HEK293 (cell line): ENCODE results near the gene UBXN1.
A peak's percentile ranks its signal among the peaks of the same experiment; 100 is the strongest.

Experiments used
- CTCF ChIA-PET: fragments of 350-600 bp; formaldehyde crosslinking; extraction: SDS; loops from one replicate; lab custom pipeline; 2021; ENCODE audit warnings: antibody characterized with exemption; lab: Yijun Ruan, JAX
- POLR2A ChIA-PET: fragments of 300-600 bp; formaldehyde crosslinking; extraction: SDS; loops from one replicate; lab custom pipeline; 2020; ENCODE audit warnings: antibody characterized with exemption, inconsistent platforms; lab: Yijun Ruan, JAX
- H3K27ac ChIP-seq: fragments of 200-500 bp; sonication (Bioruptor generic); 2 replicates; pipeline ENCODE4 v1.5.1; 2014; ENCODE audit warnings: low read depth, low read length, control low read depth, inconsistent platforms; ENCODE audit errors: extremely low read depth
- H3K36me3 ChIP-seq, 2 experiments: fragments of 200-500 bp in 1 of 2; sonication (Bioruptor generic) in 1 of 2; 1 replicate in 1 of 2; 2 replicates in 1 of 2; pipeline ENCODE4 v1.5.1; 2014 to 2017; ENCODE audit warnings: inconsistent platforms in 2 of 2, low read length in 2 of 2; ENCODE audit not compliant: control insufficient read depth in 2 of 2, insufficient read depth in 1 of 2
- H3K4me1 ChIP-seq: fragments of 200-500 bp; sonication (Bioruptor generic); 2 replicates; pipeline ENCODE4 v1.5.1; 2014; ENCODE audit warnings: mild to moderate bottlenecking, low read length, inconsistent platforms; ENCODE audit not compliant: control insufficient read depth, insufficient read depth
- H3K4me3 ChIP-seq: 2 replicates; pipeline ENCODE4 v1.5.1; 2011; ENCODE audit warnings: low read depth, mild to moderate bottlenecking, control low read depth, low read length, moderate library complexity
- H3K9me3 ChIP-seq: fragments of 200-500 bp; sonication (Bioruptor generic); 2 replicates; pipeline ENCODE4 v1.5.1; 2014; ENCODE audit warnings: low read depth, low read length, inconsistent platforms; ENCODE audit not compliant: control insufficient read depth, insufficient read depth
- GLIS1 ChIP-seq: fragments of 450-650 bp; formaldehyde crosslinking; IDR thresholded peaks from 2 replicates; pipeline ENCODE4 v1.5.1; 2016; ENCODE audit warnings: missing biosample characterization, missing genetic modification characterization
- KLF10 ChIP-seq: fragments of 450-650 bp; IDR thresholded peaks from 2 replicates; pipeline ENCODE4 v1.5.1; 2018; ENCODE audit warnings: missing biosample characterization, mild to moderate bottlenecking, missing genetic modification characterization
- MEIS1 ChIP-seq: sonication (generic); formaldehyde crosslinking; IDR thresholded peaks from 2 replicates; pipeline ENCODE4 v1.8.1; 2022; ENCODE audit warnings: missing genetic modification reagents, mild to moderate bottlenecking, borderline replicate concordance
- OVOL3 ChIP-seq: fragments of 450-650 bp; formaldehyde crosslinking; IDR thresholded peaks from 2 replicates; pipeline ENCODE4 v1.5.1; 2016; ENCODE audit warnings: missing biosample characterization, missing genetic modification characterization
- REPIN1 ChIP-seq: fragments of 450-650 bp; formaldehyde crosslinking; IDR thresholded peaks from 2 replicates; pipeline ENCODE4 v1.5.1; 2017; ENCODE audit warnings: missing biosample characterization, missing genetic modification characterization, low read depth
- SCRT1 ChIP-seq: fragments of 450-650 bp; formaldehyde crosslinking; IDR thresholded peaks from 2 replicates; pipeline ENCODE4 v1.5.1; 2016; ENCODE audit warnings: missing biosample characterization, missing genetic modification characterization, borderline replicate concordance
- SP3 ChIP-seq: fragments of 450-650 bp; formaldehyde crosslinking; IDR thresholded peaks from 2 replicates; pipeline ENCODE4 v1.5.1; 2016; ENCODE audit warnings: missing biosample characterization, missing genetic modification characterization
- ZBTB21 ChIP-seq: fragments of 450-650 bp; formaldehyde crosslinking; IDR thresholded peaks from 2 replicates; pipeline ENCODE4 v1.5.1; 2017; ENCODE audit warnings: missing biosample characterization, missing genetic modification characterization
- ZFP69B ChIP-seq: fragments of 450-650 bp; formaldehyde crosslinking; IDR thresholded peaks from 2 replicates; pipeline ENCODE4 v1.5.1; 2016; ENCODE audit warnings: missing biosample characterization, missing genetic modification characterization
- ZNF112 ChIP-seq: fragments of 450-650 bp; formaldehyde crosslinking; IDR thresholded peaks from 2 replicates; pipeline ENCODE4 v1.5.0; 2017; ENCODE audit warnings: missing biosample characterization, missing genetic modification characterization
- ZNF133 ChIP-seq: fragments of 450-650 bp; formaldehyde crosslinking; IDR thresholded peaks from 2 replicates; pipeline ENCODE4 v1.5.1; 2016; ENCODE audit warnings: missing biosample characterization, missing genetic modification characterization
- ZNF140 ChIP-seq: fragments of 450-650 bp; formaldehyde crosslinking; IDR thresholded peaks from 2 replicates; pipeline ENCODE4 v1.5.1; 2016; ENCODE audit warnings: missing biosample characterization, missing genetic modification characterization
- ZNF157 ChIP-seq: fragments of 450-650 bp; formaldehyde crosslinking; IDR thresholded peaks from 2 replicates; pipeline ENCODE4 v1.5.1; 2016; ENCODE audit warnings: missing biosample characterization, missing genetic modification characterization
- ZNF175 ChIP-seq: fragments of 450-650 bp; formaldehyde crosslinking; IDR thresholded peaks from 2 replicates; pipeline ENCODE4 v1.5.1; 2016; ENCODE audit warnings: missing biosample characterization, missing genetic modification characterization
- ZNF202 ChIP-seq: fragments of 450-650 bp; formaldehyde crosslinking; IDR thresholded peaks from 2 replicates; pipeline ENCODE4 v1.5.1; 2016; ENCODE audit warnings: missing biosample characterization, missing genetic modification characterization, borderline replicate concordance
- ZNF211 ChIP-seq: fragments of 450-650 bp; formaldehyde crosslinking; IDR thresholded peaks from 2 replicates; pipeline ENCODE4 v1.5.1; 2016; ENCODE audit warnings: low read depth, missing biosample characterization, missing genetic modification characterization
- ZNF223 ChIP-seq: fragments of 450-650 bp; formaldehyde crosslinking; IDR thresholded peaks from 2 replicates; pipeline ENCODE4 v1.5.1; 2016; ENCODE audit warnings: missing biosample characterization, missing genetic modification characterization
- ZNF335 ChIP-seq: fragments of 450-650 bp; formaldehyde crosslinking; conservative IDR thresholded peaks from 2 replicates; pipeline ENCODE4 v1.5.1; 2016; ENCODE audit warnings: missing biosample characterization, missing genetic modification characterization
- ZNF391 ChIP-seq: fragments of 450-650 bp; formaldehyde crosslinking; IDR thresholded peaks from 2 replicates; pipeline ENCODE4 v1.5.1; 2016; ENCODE audit warnings: low read depth, missing biosample characterization, missing genetic modification characterization, borderline replicate concordance
- ZNF514 ChIP-seq: fragments of 450-650 bp; formaldehyde crosslinking; IDR thresholded peaks from 2 replicates; pipeline ENCODE4 v1.5.1; 2016; ENCODE audit warnings: missing biosample characterization, missing genetic modification characterization
- ZNF596 ChIP-seq: fragments of 450-650 bp; IDR thresholded peaks from 2 replicates; pipeline ENCODE4 v1.5.0; 2018; ENCODE audit warnings: missing biosample characterization, mild to moderate bottlenecking, missing genetic modification characterization, moderate library complexity
- ZNF670 ChIP-seq: fragments of 450-650 bp; formaldehyde crosslinking; IDR thresholded peaks from 2 replicates; pipeline ENCODE4 v1.5.1; 2016; ENCODE audit warnings: missing biosample characterization, missing genetic modification characterization, low read depth
- ZNF791 ChIP-seq: fragments of 450-650 bp; formaldehyde crosslinking; IDR thresholded peaks from 2 replicates; pipeline ENCODE4 v1.5.1; 2016; ENCODE audit warnings: missing biosample characterization, missing genetic modification characterization
- TF ChIP-seq, protein P1 (sequence below): fragments of 450-650 bp; formaldehyde crosslinking; conservative IDR thresholded peaks from 2 replicates; pipeline ENCODE4 v1.5.1; 2016; ENCODE audit warnings: low read depth, missing biosample characterization, missing genetic modification characterization
- TF ChIP-seq, protein P2 (sequence below): fragments of 450-650 bp; formaldehyde crosslinking; IDR thresholded peaks from 2 replicates; pipeline ENCODE4 v1.5.1; 2016; ENCODE audit warnings: missing biosample characterization, missing genetic modification characterization
- TF ChIP-seq, protein P3 (sequence below): fragments of 450-650 bp; formaldehyde crosslinking; IDR thresholded peaks from 2 replicates; pipeline ENCODE4 v1.5.1; 2017; ENCODE audit warnings: missing biosample characterization, missing genetic modification characterization
- TF ChIP-seq, protein P4 (sequence below): fragments of 450-650 bp; formaldehyde crosslinking; IDR thresholded peaks from 2 replicates; pipeline ENCODE4 v1.5.1; 2016; ENCODE audit warnings: missing biosample characterization, missing genetic modification characterization

UBXN1 gene

DNA sequence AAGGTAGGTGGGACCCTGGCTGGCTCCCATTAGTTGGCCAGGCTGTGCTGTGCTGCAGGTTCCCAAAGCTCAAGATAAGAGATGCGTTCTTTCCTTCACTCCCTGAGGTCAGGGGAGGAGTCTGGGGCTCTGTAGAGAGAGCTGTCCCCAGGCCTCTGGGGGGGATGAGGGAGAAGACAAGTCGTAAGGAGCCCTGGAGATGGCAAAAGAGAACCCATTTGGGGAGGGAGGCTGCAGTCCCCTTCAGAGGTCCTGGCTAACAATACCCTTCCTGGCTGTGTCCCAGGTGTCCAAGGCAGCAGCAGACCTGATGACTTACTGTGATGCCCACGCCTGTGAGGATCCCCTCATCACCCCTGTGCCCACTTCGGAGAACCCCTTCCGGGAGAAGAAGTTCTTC, 29.5 kb upstream of the UBXN1 start:
- Histone ChIP-seq H3K4me3 (no peak overlapping the region), H3K36me3 (peaks cover 0 to 89% of the 10 kb centered on the region in 2 experiments; a peak in 2 of 3 replicates), H3K4me1 (peaks cover 3% of the 10 kb centered on the region; the same call in 1 of the 2 replicates), H3K9me3 (no peaks in the 10 kb centered on the region), H3K27ac (no peak overlapping the region)
- TF ChIP-seq ZFP69B (no peak), ZNF133 (tag by site-specific recombination) (no peak), ZNF670 (no peak), OVOL3 (tag by site-specific recombination) (no peak)
- ChIA-PET POLR2A (interaction anchor here (0.8 to 3.4 kb wide), 10 partner anchors 10 to 133 kb away, joined by 3 to 15 read pairs (median 4); partner anchors contain the start of genes HNRNPUL2, LBHD1, TMEM179B and TUT1), CTCF (no interaction called here)

DNA sequence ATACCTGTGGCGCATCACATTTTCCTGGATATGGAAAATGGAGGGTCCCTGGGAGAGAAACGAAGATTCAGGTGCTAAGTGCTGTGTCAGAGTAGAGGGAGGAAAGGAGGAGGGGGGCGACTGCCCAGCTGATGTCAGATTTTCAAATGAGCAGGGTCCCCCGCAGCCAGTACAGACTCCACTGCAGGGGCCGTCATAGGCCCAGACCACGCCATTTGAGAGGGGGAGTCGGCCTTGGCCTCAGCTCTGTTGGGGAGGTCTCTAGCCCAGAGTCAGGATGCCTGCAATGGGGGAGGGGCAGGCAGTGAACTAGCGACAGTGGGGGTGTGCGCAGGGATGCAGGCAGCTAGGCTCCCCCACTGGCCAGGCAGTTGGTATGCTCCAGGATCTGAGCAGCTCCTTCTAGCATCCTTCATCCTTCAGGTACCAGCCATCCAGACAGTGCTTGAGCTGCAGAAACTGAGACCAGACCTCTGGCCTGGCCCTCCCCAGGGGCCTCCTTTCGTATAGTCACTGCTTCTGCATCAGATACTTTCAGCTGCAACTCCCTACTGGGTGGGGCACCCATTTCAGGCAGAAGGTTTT, 28.5 kb upstream of the UBXN1 start, which contains the start of the genes BSCL2 and GNG3:
Gene BSCL2 (minus strand): TSS at position 148 of the 585 bp plus-strand sequence. CDS start 229 bp downstream, outside the sequence.
Gene GNG3 (plus strand): TSS at position 400 of the 585 bp plus-strand sequence. CDS start 620 bp downstream, outside the sequence.
- ChIA-PET POLR2A (interaction anchor here (0.8 to 3.7 kb wide), 13 partner anchors 8 to 134 kb away, joined by 3 to 34 read pairs (median 11); partner anchors contain the start of genes HNRNPUL2, LBHD1, MTA2 and STX5), CTCF (interaction anchor here (0.5 to 1.2 kb wide), 2 partner anchors 39 to 62 kb away, joined by 3 read pairs; no protein-coding TSS in a partner anchor)
- Histone ChIP-seq H3K36me3 (peaks cover 1 to 89% of the 10 kb centered on the region in 2 experiments), H3K27ac (peak within 1 kb of the TSS; percentile 62), H3K4me1 (peaks cover 3% of the 10 kb centered on the region; the same call in 1 of the 2 replicates), H3K4me3 (peak within 1 kb of the TSS; percentile 11), H3K9me3 (no peaks in the 10 kb centered on the region)
- TF ChIP-seq ZNF670 (no peak), KLF10 (tag by site-specific recombination) (peak; percentile 56; the same call in 1 of the 2 replicates), ZNF157 (no peak), SCRT1 (tag by site-specific recombination) (no peak; the same call in 1 of the 2 replicates), ZNF140 (no peak), ZNF223 (tag by site-specific recombination) (no peak), ZNF211 (tag by site-specific recombination) (no peak), ZNF514 (tag by site-specific recombination) (no peak), ZNF112 (tag by site-specific recombination) (no peak), ZNF175 (tag by site-specific recombination) (no peak), GLIS1 (tag by site-specific recombination) (peak; percentile 73; the same call in 1 of the 2 replicates), ZNF791 (tag by site-specific recombination) (no peak), ZNF391 (tag by site-specific recombination) (no peak), SP3 (no peak), ZBTB21 (tag by site-specific recombination) (no peak), ZNF596 (tag by site-specific recombination) (no peak), ZNF202 (no peak), ZNF335 (tag by site-specific recombination) (no peak), MEIS1 (CRISPR knock-in tag) (no peak), REPIN1 (tag by site-specific recombination) (no peak)
- TF ChIP-seq, protein P1, sequence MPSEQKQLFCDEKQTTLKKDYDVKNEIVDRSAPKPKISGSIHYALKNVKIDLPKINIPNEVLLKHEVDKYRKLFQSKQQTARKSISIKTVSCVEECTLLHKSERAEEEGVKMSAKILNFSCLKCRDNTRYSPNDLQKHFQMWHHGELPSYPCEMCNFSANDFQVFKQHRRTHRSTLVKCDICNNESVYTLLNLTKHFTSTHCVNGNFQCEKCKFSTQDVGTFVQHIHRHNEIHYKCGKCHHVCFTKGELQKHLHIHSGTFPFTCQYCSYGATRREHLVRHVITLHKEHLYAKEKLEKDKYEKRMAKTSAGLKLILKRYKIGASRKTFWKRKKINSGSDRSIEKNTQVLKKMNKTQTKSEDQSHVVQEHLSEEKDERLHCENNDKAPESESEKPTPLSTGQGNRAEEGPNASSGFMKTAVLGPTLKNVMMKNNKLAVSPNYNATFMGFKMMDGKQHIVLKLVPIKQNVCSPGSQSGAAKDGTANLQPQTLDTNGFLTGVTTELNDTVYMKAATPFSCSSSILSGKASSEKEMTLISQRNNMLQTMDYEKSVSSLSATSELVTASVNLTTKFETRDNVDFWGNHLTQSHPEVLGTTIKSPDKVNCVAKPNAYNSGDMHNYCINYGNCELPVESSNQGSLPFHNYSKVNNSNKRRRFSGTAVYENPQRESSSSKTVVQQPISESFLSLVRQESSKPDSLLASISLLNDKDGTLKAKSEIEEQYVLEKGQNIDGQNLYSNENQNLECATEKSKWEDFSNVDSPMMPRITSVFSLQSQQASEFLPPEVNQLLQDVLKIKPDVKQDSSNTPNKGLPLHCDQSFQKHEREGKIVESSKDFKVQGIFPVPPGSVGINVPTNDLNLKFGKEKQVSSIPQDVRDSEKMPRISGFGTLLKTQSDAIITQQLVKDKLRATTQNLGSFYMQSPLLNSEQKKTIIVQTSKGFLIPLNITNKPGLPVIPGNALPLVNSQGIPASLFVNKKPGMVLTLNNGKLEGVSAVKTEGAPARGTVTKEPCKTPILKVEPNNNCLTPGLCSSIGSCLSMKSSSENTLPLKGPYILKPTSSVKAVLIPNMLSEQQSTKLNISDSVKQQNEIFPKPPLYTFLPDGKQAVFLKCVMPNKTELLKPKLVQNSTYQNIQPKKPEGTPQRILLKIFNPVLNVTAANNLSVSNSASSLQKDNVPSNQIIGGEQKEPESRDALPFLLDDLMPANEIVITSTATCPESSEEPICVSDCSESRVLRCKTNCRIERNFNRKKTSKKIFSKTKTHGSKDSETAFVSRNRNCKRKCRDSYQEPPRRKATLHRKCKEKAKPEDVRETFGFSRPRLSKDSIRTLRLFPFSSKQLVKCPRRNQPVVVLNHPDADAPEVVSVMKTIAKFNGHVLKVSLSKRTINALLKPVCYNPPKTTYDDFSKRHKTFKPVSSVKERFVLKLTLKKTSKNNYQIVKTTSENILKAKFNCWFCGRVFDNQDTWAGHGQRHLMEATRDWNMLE (tag by site-specific recombination) = no peak
- TF ChIP-seq, protein P2, sequence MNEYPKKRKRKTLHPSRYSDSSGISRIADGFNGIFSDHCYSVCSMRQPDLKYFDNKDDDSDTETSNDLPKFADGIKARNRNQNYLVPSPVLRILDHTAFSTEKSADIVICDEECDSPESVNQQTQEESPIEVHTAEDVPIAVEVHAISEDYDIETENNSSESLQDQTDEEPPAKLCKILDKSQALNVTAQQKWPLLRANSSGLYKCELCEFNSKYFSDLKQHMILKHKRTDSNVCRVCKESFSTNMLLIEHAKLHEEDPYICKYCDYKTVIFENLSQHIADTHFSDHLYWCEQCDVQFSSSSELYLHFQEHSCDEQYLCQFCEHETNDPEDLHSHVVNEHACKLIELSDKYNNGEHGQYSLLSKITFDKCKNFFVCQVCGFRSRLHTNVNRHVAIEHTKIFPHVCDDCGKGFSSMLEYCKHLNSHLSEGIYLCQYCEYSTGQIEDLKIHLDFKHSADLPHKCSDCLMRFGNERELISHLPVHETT = 0 out of 2 replicates have a peak, but pooled peaks have one; percentile 52
- TF ChIP-seq, protein P3, sequence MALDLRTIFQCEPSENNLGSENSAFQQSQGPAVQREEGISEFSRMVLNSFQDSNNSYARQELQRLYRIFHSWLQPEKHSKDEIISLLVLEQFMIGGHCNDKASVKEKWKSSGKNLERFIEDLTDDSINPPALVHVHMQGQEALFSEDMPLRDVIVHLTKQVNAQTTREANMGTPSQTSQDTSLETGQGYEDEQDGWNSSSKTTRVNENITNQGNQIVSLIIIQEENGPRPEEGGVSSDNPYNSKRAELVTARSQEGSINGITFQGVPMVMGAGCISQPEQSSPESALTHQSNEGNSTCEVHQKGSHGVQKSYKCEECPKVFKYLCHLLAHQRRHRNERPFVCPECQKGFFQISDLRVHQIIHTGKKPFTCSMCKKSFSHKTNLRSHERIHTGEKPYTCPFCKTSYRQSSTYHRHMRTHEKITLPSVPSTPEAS = no peak
- TF ChIP-seq, protein P4, sequence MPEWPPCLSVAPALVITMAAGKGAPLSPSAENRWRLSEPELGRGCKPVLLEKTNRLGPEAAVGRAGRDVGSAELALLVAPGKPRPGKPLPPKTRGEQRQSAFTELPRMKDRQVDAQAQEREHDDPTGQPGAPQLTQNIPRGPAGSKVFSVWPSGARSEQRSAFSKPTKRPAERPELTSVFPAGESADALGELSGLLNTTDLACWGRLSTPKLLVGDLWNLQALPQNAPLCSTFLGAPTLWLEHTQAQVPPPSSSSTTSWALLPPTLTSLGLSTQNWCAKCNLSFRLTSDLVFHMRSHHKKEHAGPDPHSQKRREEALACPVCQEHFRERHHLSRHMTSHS (tag by site-specific recombination) = no peak
